HG03342 (cell line): ENCODE data around the gene ZNF555.
"Not testable (repeated sequence)": the region's sequence is repeated elsewhere in the genome, so short reads cannot be mapped to it uniquely, and the experiment has no call there.

Experiments used
- ATAC-seq: cut with Tn5 transposase; IDR thresholded peaks from one replicate; pipeline ENCODE4 v1.9.1; 2021; ENCODE audit warnings: mild to moderate bottlenecking, moderate library complexity; ENCODE audit not compliant: unreplicated experiment

Gene ZNF555

GRCh38 chr19:2840794-2841791 is at the start of gene ZNF555:
Gene ZNF555, plus strand, starts transcription at chr19:2841475. Its CDS starts 98 bp downstream, at chr19:2841573.
- peak; percentile 75 for ATAC-seq

GRCh38 chr19:2791876-2792275 is 49.4 kb upstream of the ZNF555 start:
- no peak for ATAC-seq

GRCh38 chr19:2792666-2793065 is 48.6 kb upstream of the ZNF555 start:
- not testable (repeated sequence) for ATAC-seq

- no peak for ATAC-seq
Measured at GRCh38 chr19:2793126-2793525, 48.1 kb upstream of the ZNF555 start.

GRCh38 chr19:2793577-2793976 is 47.7 kb upstream of the ZNF555 start:
- ATAC-seq: no peak

GRCh38 chr19:2795827-2796658 is 45.2 kb upstream of the ZNF555 start:
- no peak for ATAC-seq

GRCh38 chr19:2796659-2797266 is 44.5 kb upstream of the ZNF555 start:
- ATAC-seq: no peak

GRCh38 chr19:2797280-2797679 is 44.0 kb upstream of the ZNF555 start:
- no peak for ATAC-seq

GRCh38 chr19:2798158-2798685 is 43.1 kb upstream of the ZNF555 start:
- no peak for ATAC-seq

- no peak for ATAC-seq
Measured at GRCh38 chr19:2798733-2799132, 42.5 kb upstream of the ZNF555 start.

GRCh38 chr19:2799273-2800020 is 41.8 kb upstream of the ZNF555 start:
- ATAC-seq: no peak

- no peak for ATAC-seq
Measured at GRCh38 chr19:2800506-2800905, 40.8 kb upstream of the ZNF555 start.

GRCh38 chr19:2802826-2803225 is 38.4 kb upstream of the ZNF555 start:
- no peak for ATAC-seq

- ATAC-seq: no peak
Measured at GRCh38 chr19:2803486-2804155, 37.7 kb upstream of the ZNF555 start.

- no peak for ATAC-seq
Measured at GRCh38 chr19:2804156-2805004, 36.9 kb upstream of the ZNF555 start.

GRCh38 chr19:2805261-2805900 is 35.9 kb upstream of the ZNF555 start:
- no peak for ATAC-seq

- no peak for ATAC-seq
Measured at GRCh38 chr19:2805991-2806649, 35.2 kb upstream of the ZNF555 start.
